Activated CD8-positive, alpha-beta memory T cell treated with anti-CD3 and anti-CD28 coated beads for 48 hours (primary cell): ENCODE measurements around the gene MFNG.

Experiments used
- DNase-seq, 3 experiments: peaks; one replicate each; pipeline ENCODE4 v3.0.0-alpha.2; 2020; ENCODE audit warnings: low read depth in 2 of 3, low spot score in 2 of 3

Gene MFNG

DNA sequence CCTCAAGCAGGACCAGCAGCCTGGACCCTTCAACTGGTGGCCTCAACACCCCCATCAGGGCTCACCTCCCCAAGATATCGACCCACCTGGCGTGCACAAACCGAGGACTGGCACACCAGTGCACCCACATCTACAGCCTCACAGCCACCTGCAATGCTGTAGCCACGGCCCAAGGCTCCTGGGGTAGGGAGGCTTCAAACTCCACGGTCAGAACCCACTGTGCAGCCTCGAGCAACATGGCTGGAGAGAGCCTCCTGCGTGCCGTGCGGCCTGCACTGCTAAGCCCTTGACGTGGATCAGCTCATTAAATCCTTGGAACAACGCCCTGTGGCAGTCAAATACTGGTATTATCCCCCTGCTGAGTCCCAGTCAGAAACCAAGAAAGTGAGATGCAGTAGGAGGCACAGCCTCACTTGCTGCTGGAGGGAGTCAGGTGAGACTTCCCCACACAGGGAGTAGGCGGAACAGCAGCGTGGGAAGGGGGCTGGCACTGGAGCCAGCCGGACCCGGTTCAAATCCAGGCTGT lies 28.4 kb upstream of the MFNG start:
- no peak for DNase-seq

DNA sequence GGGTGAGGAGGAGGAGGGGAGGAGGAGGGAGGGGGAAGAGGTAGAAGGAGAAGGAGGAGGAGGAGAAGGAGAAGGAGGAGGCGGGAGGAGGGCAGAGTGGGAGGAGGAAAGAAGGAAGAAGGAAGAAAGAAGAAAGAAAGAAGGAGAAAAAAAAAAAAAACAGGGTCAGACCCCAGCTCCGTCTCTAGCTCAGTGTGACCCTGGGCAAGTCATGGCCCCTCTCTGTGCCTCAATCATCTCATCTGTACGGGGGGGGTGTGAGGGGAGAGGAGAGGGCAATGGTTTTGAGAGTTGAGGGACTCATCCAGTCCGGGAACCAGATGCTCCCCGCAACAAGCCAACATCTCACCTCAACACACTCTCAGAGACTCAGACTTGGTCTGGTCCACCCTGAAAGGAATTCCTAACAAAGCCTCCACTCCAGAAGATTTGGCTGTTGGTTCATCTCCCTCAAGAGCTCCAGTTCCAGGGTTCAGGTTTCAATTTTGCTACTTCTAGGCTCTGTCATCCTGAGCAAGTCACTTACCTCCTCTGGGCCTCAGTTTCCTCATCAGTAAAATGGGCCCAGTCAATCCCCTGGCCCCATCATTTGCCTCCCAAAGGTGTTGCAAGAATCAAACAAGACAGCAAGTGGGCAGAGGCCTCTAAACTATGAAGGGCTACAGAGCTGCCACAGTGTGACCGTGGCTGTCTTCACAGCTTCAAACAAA lies 25.4 kb upstream of the MFNG start:
- DNase-seq: no peak

DNA sequence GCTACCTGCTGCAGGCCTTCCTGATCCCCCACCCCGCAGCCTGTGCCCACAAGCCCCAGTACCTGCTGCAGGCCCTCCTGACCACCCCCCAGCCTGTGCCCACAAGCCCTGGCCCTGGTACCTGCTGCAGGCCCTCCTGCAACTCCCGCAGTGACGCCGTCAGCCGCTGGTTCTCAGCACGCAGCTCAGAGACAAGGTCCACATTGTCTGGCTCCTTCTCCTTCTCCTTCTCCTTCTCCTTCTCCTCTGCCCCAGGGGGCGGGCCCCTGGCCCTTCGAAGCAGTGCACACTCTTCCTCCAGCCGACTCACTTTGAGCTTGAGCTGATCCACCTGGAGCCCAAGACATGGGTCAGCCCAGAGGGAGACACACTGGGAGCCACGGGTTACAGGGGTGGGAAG lies 23.9 kb upstream of the MFNG start:
- DNase-seq: no peak

DNA sequence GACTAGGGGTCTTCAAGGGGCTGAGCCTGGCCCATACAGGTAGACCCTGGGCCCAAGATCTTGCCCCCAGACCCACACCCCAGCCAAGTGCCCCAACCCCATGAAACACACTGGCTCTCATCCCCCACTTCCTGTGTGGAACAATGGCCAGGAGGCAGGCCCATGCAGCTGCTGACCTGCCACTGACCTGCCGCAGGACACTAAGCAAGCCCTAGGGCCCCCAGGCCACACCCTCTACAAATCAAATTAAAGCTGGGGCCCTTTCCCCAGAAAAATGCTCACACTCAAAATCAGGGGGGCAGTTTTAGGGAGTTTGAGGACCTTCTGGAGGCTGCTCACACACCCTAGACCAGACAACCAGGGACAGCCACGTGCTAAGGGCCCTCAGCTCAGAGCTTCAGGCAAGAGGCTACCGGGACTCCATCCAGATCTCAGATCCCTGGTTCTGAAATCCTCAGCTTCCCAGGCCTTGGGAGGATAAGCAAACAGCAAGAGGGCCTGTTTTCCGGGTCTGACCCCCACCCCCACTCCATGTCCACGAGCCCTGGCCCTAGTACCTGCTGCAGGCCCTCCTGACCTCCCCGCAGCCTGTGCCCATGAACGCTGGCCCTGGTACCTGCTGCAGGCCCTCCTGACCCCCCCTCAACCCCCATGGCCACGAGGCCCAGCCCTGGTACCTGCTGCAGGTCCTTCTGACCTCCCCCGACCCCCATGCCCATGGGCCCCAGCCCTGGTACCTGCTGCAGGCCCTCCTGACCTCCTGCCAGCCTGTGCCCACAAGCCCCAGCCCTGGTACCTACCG lies 23.1 kb upstream of the MFNG start:
- DNase-seq: no peak

DNA sequence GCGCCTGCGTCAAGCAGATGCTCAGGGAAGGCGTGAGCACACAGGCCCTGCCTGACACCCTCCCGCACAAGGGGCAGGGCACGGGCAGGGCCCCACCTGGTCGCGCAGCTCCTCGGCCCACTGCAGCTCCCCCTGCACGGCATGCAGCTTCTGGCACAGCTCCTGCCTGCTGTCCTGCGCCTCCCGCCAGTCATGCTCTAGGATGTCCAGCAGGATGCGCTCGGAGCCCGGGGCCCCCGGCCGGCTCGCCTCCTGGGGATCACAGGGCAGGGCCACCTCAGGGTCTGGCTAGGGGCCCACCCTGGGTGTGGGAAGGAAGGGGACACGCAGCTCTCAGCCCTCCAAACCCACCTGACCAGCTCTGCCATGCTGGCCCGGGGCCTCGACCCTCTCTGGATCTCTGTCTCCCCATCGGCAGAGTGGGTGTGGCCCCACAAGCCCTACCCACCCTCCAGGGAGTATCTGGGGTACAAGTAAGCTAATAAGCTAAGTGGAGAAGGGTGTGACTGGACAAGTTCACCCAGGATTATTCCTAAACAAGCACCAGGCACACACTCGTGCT lies 22.3 kb upstream of the MFNG start:
- no peak for DNase-seq

DNA sequence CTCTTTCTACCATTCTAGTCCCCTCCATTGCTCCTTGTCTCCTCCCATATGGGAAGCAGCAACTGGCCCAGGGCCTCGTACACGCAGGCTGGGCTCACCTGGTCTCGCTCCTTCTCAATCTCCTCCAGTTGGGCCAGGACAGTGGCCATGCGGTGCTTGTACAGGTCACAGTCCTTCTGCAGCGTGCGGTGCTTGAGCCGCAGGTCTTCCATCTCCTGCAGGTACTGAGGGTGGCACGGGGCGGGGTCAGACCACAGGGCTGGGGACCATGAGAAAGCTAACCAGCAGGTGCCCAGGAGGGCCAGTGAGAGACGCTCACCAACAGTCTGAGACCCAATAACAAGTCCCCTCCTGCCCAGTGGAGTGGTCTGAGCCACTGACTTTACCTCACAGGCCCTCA lies 21.5 kb upstream of the MFNG start:
- no peak for DNase-seq

DNA sequence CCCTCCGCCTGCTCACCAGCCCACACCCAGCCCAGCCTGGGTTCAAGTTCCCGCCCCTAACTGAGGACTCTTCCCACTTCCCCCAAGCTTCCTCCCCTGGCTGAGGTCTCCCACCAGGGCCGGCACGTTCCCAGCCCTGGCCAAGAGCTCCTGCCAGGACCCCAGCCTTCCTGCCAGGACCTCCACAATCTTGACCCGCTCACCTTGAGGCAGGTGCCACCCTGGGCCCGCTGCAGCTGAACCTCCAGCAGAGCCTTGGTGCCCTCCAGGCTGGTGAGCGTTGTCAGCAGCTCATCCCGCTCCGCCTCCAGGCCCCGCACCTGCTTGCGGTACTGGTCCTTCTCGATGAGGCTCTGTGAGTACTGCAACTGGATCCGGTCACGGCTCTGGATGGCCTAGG lies 19.8 kb upstream of the MFNG start:
- DNase-seq: no peak

DNA sequence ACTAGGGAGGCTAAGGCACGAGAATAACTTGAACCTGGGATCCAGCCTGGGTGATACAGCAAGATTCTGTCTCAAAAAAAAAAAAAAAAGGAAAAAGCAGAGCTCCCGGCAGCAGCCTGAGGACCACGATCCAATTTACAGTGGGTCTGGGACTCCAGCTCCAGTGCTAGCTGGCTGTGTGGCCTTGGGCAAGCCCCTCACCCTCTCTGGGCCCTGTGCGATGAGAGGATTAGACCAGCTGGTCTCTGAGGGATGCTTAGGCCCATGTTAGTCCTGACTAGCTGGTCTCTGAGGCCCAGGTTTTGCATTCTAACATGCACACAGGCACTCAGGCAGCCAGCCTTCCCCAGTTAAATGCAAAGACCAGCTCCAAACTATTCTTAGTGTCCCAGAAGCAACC lies 19.4 kb upstream of the MFNG start:
- DNase-seq: no peak

- no peak for DNase-seq
Measured at GRCh38 chr22:37504964-37505363, 18.8 kb upstream of the MFNG start.

DNA sequence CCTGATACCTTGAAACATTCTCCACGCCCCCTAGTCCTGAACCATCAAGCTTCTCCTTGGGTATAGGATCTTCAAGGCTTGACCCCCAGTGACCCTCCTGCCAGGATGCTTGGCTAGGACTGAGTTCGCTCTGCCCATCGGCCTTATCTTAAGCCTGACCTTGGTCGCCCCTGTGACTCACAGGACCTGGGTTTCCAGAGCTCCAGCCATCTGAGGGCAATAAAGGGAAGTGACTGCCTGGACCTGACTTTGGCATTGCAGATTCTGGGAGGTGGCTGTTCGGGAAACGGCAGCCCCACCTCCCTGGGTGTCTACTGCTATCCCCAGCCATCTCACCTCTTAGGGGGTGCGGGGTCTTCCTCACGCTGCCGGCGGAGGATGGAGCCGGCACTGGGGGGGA lies 17.7 kb upstream of the MFNG start:
- DNase-seq: no peak

- no peak for DNase-seq
Measured at GRCh38 chr22:37503183-37503683, 17.0 kb upstream of the MFNG start.

DNA sequence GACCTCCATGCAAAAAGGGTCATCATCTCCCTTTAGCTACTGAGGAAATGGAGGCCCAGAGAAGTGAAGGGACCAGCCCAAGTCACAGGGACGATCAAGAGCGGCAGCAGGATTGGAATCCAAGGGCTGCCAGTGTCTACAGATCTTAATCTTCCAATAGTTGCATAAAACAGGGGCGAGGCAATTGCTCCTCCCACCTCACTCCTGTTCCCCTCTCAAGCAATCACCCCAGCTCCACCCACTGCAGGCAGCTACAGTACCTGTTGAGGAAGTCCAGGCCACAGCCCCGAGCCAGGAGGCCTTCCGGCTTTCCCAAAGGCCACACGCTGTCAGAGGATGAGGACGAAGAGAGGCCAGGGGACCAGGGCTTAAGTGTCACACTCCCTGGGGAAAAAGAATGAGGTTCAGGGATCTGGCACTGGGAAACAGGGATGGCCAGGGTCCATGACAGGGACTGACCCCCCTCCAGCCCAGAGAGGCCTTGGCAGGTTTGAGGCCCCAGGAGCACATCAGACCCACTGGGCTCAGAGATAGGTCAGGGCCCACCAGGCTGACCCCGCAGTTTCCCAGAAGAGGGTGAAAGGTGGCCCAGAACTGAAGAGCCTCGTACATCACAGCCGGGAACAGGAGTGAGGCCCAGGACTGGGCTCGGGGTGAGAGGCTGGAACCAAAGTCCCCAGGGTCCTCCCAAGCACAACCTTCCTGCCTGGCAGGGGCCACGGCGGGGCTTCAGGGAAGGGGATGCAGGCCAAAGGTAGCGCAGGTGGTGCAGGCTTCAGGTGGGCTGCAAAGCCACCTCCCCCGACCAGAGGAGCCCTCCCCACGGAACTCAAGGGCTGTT lies 16.4 kb upstream of the MFNG start:
- no peak for DNase-seq

- no peak for DNase-seq
Measured at GRCh38 chr22:37501610-37502341, 15.6 kb upstream of the MFNG start.

GRCh38 chr22:37500745-37501609 lies 14.8 kb upstream of the MFNG start:
- no peak for DNase-seq

DNA sequence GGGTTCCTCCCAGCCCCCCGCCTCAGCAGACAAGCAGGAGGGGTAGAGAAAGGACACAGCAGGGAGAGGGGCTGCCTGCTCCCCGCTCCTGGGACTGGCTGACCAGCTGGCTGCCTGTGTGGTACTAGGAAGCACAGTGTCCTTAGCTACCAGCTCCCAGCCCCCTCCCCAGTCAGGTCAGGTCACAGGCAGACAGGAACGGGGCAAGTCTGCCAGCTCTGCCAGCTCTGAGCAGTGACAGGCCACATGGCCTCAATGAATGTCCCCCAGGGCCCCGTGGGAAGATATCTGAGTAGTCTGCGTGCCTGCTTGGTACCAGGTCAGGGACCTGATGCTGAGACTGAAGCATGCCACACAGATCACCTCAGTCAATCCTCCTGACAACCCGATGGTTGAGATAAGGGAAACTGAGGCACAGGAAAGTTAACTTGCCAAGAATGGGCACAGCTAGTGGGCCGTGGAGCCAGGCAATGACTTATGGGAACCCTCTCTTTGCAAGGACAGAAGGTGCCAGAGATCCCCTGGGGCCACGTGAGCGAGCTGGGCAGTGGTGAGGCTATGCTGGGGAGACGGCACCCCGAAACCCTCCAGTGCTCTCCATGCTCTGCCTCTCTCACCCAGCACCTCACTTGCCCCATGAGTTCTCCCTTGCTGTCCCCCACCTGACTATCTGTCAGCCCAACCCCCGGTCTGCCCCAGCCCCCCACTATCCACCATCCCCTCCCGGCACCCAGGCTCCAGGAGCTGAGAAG lies 13.8 kb upstream of the MFNG start:
- DNase-seq: no peak

DNA sequence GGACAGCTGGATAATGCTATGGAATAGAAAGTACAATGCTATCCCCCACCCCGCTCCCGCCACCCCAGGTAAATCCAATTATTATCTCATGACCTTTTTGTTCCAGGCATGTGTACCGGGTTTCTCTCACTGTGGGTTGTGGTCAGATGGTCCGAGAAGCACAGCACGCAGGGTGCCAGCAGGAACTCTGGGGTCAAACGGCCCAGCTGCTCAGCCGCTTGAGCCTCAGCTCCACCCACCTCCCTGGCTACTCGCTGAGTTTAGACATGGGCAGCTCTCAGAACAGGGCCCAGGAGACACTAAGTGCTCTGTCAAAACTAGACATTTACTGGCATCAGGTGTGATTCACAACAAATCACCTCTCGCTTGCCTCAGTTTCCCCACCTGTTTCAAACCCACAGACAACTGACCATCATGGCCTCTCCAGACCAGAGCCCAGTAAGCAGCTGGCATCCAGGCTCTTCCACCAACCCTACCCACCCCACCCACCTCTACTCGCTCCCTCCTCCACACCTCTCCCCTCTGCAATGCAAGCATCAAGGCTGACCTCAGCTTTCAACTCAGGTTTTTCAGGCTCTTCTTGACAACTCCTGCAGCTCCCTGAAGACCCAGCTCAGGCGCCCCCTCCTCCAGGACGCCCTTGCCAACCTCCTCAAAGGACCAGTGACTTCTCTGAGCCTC lies 13.0 kb upstream of the MFNG start:
- no peak for DNase-seq

DNA sequence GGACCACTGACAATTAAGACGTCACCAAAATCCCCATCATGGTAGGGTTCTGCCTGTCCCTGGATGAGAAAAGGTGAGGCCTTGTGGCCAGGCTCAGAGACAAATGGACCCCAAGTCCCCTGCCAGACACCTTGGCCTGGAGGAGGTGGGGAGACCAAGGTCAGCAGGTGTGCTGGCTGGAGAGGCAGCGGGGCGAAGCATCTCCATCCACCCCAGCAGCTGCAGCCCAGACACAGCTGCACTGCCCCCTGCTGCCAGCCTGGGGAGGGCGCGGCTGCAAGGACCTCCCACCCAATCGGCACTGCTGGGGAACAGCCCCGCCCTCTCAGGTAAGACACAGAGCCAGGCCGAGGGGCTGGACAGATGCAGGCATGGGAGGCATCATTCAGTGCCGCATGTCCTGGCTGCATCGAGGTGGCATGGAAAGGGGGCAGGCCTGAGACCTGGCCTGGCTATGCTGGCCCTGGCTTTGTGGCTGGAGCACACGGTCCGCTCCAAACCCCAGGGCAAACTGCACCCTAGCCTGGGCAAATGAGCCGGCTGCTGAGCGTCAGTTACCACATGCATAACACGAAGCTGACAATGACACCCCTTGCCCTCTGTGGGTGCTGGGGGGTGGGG lies 12.2 kb upstream of the MFNG start:
- DNase-seq: peak; percentile 39 to 51 (median 42)
